SU-DHL-6 (cell line): ENCODE results near the gene TSPAN13.

Experiments used
- EZH2phosphoT487 ChIP-seq: fragments of 200-600 bp; sonication (generic), shearing (Covaris generic); conservative IDR thresholded peaks from 2 replicates; pipeline ENCODE4 v1.6.1; 2018; ENCODE audit warnings: mild to moderate bottlenecking, antibody characterized with exemption, low read length, moderate library complexity, mixed read lengths
- TF ChIP-seq, protein P1 (sequence below): fragments of 200-600 bp; sonication (generic); IDR thresholded peaks from one replicate; pipeline ENCODE4 v1.5.1; 2017; ENCODE audit warnings: antibody characterized with exemption, mild to moderate bottlenecking, low read length, moderate library complexity; ENCODE audit not compliant: insufficient read depth, poor library complexity, severe bottlenecking

DNA sequence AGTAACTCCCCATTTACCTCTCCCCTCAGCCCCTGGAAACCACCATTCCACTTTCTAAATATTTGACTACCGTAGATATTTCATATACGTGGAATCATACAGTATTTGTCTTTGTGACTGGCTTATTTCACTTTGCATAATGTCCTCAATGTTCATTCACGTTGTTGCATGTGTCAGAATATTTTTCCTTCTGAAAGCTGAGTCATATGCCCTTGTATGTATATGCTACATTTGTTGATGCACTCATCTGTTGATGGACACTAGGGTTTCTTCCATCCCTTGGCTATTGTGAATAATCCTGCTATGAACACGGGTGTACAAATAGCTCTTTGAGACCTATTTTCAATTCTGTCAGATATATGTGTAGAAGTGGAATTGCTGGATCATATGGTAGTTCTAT is 25.8 kb upstream of the TSPAN13 start:
- TF ChIP-seq, protein P1, sequence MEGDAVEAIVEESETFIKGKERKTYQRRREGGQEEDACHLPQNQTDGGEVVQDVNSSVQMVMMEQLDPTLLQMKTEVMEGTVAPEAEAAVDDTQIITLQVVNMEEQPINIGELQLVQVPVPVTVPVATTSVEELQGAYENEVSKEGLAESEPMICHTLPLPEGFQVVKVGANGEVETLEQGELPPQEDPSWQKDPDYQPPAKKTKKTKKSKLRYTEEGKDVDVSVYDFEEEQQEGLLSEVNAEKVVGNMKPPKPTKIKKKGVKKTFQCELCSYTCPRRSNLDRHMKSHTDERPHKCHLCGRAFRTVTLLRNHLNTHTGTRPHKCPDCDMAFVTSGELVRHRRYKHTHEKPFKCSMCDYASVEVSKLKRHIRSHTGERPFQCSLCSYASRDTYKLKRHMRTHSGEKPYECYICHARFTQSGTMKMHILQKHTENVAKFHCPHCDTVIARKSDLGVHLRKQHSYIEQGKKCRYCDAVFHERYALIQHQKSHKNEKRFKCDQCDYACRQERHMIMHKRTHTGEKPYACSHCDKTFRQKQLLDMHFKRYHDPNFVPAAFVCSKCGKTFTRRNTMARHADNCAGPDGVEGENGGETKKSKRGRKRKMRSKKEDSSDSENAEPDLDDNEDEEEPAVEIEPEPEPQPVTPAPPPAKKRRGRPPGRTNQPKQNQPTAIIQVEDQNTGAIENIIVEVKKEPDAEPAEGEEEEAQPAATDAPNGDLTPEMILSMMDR: no peak
- no peak for TF ChIP-seq EZH2phosphoT487
